Effector memory CD8-positive, alpha-beta T cell (primary cell): ENCODE results near the gene PFN3.
"Not testable (repeated sequence)": the region's sequence is repeated elsewhere in the genome, so short reads cannot be mapped to it uniquely, and the experiment has no call there.

Experiments
- ATAC-seq: fragments of 150-1000 bp; cut with Tn5 transposase; replicated peaks from 2 replicates; pipeline ENCODE4 v1.10.0; 2021; ENCODE audit warnings: mild to moderate bottlenecking, moderate library complexity
- DNase-seq, 3 experiments: peaks; one replicate each; pipeline ENCODE4 v3.0.0; 2021
- H3K27ac Mint-ChIP-seq, 2 donors: one replicate each; pipeline ENCODE4 v1.8.0; 2022; ENCODE audit warnings: mild to moderate bottlenecking in 2 of 2, mixed read lengths in 2 of 2, moderate library complexity in 2 of 2
- H3K27me3 Mint-ChIP-seq, 2 donors: one replicate each; pipeline ENCODE4 v1.8.0; 2022; ENCODE audit warnings: mixed read lengths in 2 of 2
- H3K36me3 Mint-ChIP-seq: one replicate; pipeline ENCODE4 v1.8.0; 2022; ENCODE audit warnings: mild to moderate bottlenecking, moderate library complexity, mixed read lengths; ENCODE audit not compliant: insufficient read depth
- H3K4me1 Mint-ChIP-seq, 2 donors: one replicate each; pipeline ENCODE4 v1.8.0; 2022; ENCODE audit warnings: low read depth in 2 of 2, mixed read lengths in 2 of 2
- H3K4me3 Mint-ChIP-seq, 2 donors: one replicate each; pipeline ENCODE4 v1.8.0; 2022; ENCODE audit warnings: mild to moderate bottlenecking in 2 of 2, mixed read lengths in 2 of 2, moderate library complexity in 2 of 2
- H3K9me3 Mint-ChIP-seq, 2 donors: one replicate each; pipeline ENCODE4 v1.8.0; 2022; ENCODE audit warnings: mixed read lengths in 2 of 2

Gene PFN3

GRCh38 chr5:177366528-177367322 lies 33.7 kb downstream of the PFN3 start:
- Mint-ChIP-seq H3K36me3 (peaks cover 42% of the 10 kb centered on the region), H3K4me3 (no peak overlapping the region), H3K27me3 (no peaks in the 10 kb centered on the region), H3K9me3 (no peaks in the 10 kb centered on the region), H3K27ac (peak overlapping the region in 1 of 2 donors; percentile 72), H3K4me1 (peaks cover 42 to 44% of the 10 kb centered on the region in 2 donors)
- ATAC-seq (no peak), DNase-seq (no peak)

GRCh38 chr5:177365845-177366527 lies 34.5 kb downstream of the PFN3 start:
- Mint-ChIP-seq H3K27ac (peak overlapping the region; percentile 65 to 72), H3K36me3 (peaks cover 36% of the 10 kb centered on the region), H3K4me3 (no peak overlapping the region), H3K27me3 (no peaks in the 10 kb centered on the region), H3K4me1 (peaks cover 39 to 41% of the 10 kb centered on the region in 2 donors), H3K9me3 (no peaks in the 10 kb centered on the region)
- ATAC-seq (no peak), DNase-seq (no peak)

- DNase-seq (no peak), ATAC-seq (no peak)
- Mint-ChIP-seq H3K27me3 (no peaks in the 10 kb centered on the region), H3K36me3 (peaks cover 37% of the 10 kb centered on the region), H3K27ac (peak overlapping the region; percentile 56 to 65), H3K4me1 (peaks cover 45 to 51% of the 10 kb centered on the region in 2 donors), H3K4me3 (peak overlapping the region; percentile 29 to 86), H3K9me3 (no peaks in the 10 kb centered on the region)
Observed at GRCh38 chr5:177364159-177364962, 36.1 kb downstream of the PFN3 start.

- no peak for ATAC-seq
- peak overlapping the region in 1 of 2 donors; percentile 56 for H3K27ac Mint-ChIP-seq
- H3K4me1 Mint-ChIP-seq, result peaks cover 46 to 51% of the 10 kb centered on the region in 2 donors
- DNase-seq, result no peak
- no peaks in the 10 kb centered on the region for H3K27me3 Mint-ChIP-seq
- no peaks in the 10 kb centered on the region for H3K9me3 Mint-ChIP-seq
- peak overlapping the region; percentile 85 to 86 for H3K4me3 Mint-ChIP-seq
- peaks cover 29% of the 10 kb centered on the region for H3K36me3 Mint-ChIP-seq
Observed at GRCh38 chr5:177363565-177363964, 36.9 kb downstream of the PFN3 start.

- ATAC-seq, result peak; percentile 74
- Mint-ChIP-seq H3K4me1 (peaks cover 49% of the 10 kb centered on the region in 2 donors), H3K9me3 (no peaks in the 10 kb centered on the region), H3K4me3 (peak overlapping the region; percentile 85 to 86), H3K27ac (peak overlapping the region; percentile 85 to 92), H3K27me3 (no peaks in the 10 kb centered on the region), H3K36me3 (peaks cover 28% of the 10 kb centered on the region)
- DNase-seq, result peak; percentile 46 to 50 (median 48)
Observed at GRCh38 chr5:177362610-177363507, 37.6 kb downstream of the PFN3 start.

- H3K36me3 Mint-ChIP-seq, result peaks cover 32% of the 10 kb centered on the region
- no peaks in the 10 kb centered on the region for H3K9me3 Mint-ChIP-seq
- ATAC-seq (no peak), DNase-seq (no peak)
- H3K27ac Mint-ChIP-seq, result peak overlapping the region; percentile 85 to 92
- H3K27me3 Mint-ChIP-seq, result no peaks in the 10 kb centered on the region
- H3K4me3 Mint-ChIP-seq, result peak overlapping the region; percentile 85 to 86
- peaks cover 54% of the 10 kb centered on the region in 2 donors for H3K4me1 Mint-ChIP-seq
Observed at GRCh38 chr5:177362292-177362609, 38.2 kb downstream of the PFN3 start.

- no peak for ATAC-seq
- H3K36me3 Mint-ChIP-seq, result peaks cover 32% of the 10 kb centered on the region
Observed at GRCh38 chr5:177361418-177362291, 38.8 kb downstream of the PFN3 start.

GRCh38 chr5:177360740-177361139 lies 39.7 kb downstream of the PFN3 start:
- peaks cover 65% of the 10 kb centered on the region in 2 donors for H3K4me1 Mint-ChIP-seq
- peak overlapping the region; percentile 31 for H3K4me3 Mint-ChIP-seq
- not testable (repeated sequence) for ATAC-seq, H3K27me3 Mint-ChIP-seq, DNase-seq, H3K9me3 Mint-ChIP-seq
- H3K36me3 Mint-ChIP-seq, result peaks cover 32% of the 10 kb centered on the region
- H3K27ac Mint-ChIP-seq, result peak overlapping the region in 1 of 2 donors; percentile 92

More at GRCh38 chr5:177361418-177362291, 38.8 kb downstream of the PFN3 start:
- Mint-ChIP-seq H3K27ac (peak overlapping the region; percentile 85 to 92), H3K9me3 (no peaks in the 10 kb centered on the region), H3K4me1 (peaks cover 59 to 60% of the 10 kb centered on the region in 2 donors), H3K4me3 (peak overlapping the region; percentile 85 to 86), H3K27me3 (no peaks in the 10 kb centered on the region)
- no peak for DNase-seq

GRCh38 chr5:177359860-177360259 lies 40.6 kb downstream of the PFN3 start:
- Mint-ChIP-seq H3K27ac (peak overlapping the region; percentile 92 to 98), H3K36me3 (peaks cover 32% of the 10 kb centered on the region), H3K27me3 (no peaks in the 10 kb centered on the region), H3K4me3 (peak overlapping the region; percentile 87 to 96), H3K4me1 (peaks cover 68 to 71% of the 10 kb centered on the region in 2 donors), H3K9me3 (no peaks in the 10 kb centered on the region)
- no peak for ATAC-seq
- DNase-seq, result no peak

GRCh38 chr5:177359451-177359851 lies 41.0 kb downstream of the PFN3 start:
- DNase-seq (no peak), ATAC-seq (no peak)
- Mint-ChIP-seq H3K27ac (peak overlapping the region; percentile 92 to 98), H3K27me3 (no peaks in the 10 kb centered on the region), H3K4me3 (peak overlapping the region; percentile 87 to 96), H3K9me3 (no peaks in the 10 kb centered on the region), H3K36me3 (peaks cover 31% of the 10 kb centered on the region), H3K4me1 (peaks cover 70 to 71% of the 10 kb centered on the region in 2 donors)

GRCh38 chr5:177358370-177358819 lies 42.1 kb downstream of the PFN3 start:
- peaks cover 65 to 69% of the 10 kb centered on the region in 2 donors for H3K4me1 Mint-ChIP-seq
- H3K9me3 Mint-ChIP-seq, result no peaks in the 10 kb centered on the region
- no peaks in the 10 kb centered on the region for H3K27me3 Mint-ChIP-seq
- peak overlapping the region; percentile 92 to 98 for H3K27ac Mint-ChIP-seq
- H3K36me3 Mint-ChIP-seq, result peaks cover 29% of the 10 kb centered on the region
- DNase-seq, result no peak
- ATAC-seq, result no peak
- peak overlapping the region; percentile 87 to 96 for H3K4me3 Mint-ChIP-seq
